Hematopoietic multipotent progenitor cell treated with erythropoietin and hydrocortisone succinate and interleukin-3 and kit ligand, for 8 days (in vitro differentiated cells): ENCODE results near the gene COL26A1.
"Not testable (repeated sequence)": the region's sequence is repeated elsewhere in the genome, so short reads cannot be mapped to it uniquely, and the experiment has no call there.

Source experiments
- DNase-seq: peaks from one replicate; pipeline ENCODE4 v3.0.0-alpha.2; 2015

Gene COL26A1

DNA sequence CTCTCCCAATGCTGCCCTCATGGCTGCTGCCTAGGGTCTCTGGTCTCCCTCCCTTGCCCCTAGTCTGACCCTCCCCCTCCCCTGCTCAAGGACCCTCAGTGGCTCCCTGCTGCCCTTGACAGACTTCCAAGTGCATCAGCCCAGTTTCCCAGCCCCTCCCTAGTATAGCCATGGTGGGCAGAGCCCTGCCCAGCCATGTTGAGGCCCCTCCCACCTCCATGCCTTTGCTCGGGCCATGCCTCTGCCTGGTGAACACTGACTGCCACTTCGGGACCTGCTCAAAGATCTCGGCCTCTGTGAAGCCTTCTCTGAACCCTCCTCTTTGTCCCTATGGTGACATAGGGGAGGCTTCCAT is 193.2 kb downstream of the COL26A1 start:
- no peak for DNase-seq

DNA sequence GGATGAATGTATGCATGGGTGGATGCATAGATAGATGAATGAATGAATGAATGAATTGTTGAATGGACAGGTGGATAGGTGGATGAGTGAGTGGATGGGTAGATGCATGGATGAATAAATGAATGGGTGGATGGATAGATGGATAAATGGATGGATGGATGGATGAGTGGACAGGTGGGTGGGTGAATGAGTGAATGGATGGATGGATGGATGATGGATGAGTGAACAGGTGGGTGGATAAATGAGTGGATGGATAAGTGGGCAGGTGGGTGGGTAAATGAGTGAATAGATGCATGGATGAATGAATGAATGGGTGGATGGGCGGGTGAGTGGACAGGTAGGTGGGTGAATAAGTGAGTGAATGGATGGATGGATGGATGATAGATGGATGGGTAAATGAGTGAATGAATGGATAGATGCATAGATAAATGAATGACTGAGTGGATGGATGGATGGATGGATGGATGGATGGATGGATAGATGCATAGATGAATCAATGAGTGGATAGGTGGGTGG is 193.8 kb downstream of the COL26A1 start:
- no peak for DNase-seq

DNA sequence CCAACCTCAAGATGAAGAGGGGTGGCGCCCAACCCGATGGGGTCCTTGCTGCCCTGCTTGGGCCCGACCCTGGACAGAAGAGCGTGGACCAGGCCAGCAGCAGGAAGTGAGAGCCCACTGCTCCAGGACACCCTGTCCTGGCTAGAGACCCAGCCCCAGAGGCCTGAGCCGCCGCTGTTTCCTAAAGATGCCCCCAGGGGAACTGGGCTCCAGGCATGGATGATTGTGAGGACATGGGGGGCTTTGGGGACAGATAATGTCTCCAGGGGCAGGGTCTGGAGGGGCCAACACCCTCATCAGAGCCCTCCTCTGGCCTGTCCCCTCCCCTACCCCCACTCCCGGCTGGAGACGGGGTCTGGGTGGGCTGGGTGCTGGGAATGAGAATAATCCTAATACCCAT is 194.7 kb downstream of the COL26A1 start:
- DNase-seq: no peak

DNA sequence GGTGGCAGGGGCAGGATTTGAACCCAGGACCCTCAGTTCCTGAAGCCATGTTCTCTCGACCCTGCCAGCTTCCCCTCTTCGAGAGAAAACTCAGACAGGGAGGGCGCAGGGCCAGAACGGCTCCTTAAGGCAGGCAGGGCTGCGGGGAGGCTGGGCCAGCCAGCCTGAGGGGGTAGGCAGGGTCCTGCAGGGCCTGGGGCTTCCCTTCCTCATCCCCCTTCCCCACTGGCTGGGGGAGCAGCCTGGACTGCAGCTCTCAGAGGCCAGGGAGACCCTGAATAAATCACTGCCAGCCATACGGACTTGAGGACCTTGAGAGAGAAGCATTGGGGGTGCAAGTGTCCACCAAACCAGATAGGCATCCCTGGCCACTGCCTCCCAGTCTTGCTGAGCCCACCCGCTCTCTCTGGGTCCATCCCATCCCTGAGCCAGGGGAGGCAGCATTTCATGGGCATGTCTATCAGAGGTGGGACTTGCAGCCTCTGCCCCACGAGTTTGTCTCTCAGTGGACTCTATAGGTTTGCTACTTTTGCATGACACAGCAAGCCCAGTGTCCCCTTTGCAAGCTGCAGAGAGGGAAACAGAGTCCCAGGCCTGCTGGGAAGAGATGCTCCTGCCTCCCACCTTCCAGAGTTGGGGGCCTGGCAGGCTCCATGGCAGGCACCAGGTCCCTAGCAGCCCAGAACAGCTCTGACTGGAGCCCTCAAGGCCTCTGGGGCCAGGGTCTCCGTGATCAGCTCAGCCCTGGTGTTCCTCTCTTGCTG is 195.5 kb downstream of the COL26A1 start:
- DNase-seq: no peak

DNA sequence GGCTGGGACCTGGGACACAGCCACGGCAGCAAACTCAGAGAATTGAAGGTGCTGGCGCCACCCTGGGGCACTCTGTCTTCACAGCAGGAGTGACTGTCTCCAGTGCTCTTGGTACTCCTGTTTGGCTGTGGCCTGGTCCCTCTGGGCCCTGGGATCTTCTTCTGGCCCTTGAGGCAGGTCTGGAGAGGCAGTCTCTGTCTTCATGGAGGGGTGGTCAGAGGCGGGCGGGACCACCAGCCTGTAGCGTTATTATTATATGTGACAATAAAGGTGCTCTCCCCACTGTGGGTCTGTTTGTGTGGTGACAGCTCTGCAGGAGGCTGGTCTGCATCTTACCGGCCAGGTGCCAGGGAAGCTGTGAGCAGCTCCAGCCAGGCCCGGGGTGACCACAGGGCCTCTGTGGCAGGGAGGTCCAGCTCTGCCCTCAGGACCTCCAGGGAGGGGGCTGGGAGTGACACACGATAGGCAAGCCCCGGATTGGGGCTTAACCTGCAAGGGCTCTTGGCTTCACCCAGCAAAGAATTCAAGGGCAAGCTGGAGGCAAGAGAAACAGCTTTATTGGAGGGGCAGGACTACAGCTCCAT is 196.2 kb downstream of the COL26A1 start:
- DNase-seq: no peak

DNA sequence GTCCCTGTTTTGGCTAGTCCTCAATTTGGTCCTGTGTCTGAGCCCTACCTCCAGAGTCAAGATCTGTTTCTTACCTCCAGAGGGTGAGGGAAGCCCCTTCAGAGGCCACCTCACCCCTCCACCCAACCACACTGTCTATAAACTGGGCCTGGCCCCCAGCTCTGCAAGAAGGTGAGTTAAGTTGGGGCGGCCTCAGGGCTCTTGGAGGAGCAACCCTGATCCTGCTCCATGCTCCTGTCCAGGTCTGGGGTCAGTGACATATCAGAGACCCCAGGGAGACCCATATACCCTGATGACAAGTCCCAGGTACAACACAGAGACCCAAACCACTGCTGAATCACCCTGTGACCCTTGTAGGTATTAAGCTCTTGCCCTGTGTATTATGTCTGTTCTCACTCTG is 196.9 kb downstream of the COL26A1 start:
- DNase-seq: no peak

DNA sequence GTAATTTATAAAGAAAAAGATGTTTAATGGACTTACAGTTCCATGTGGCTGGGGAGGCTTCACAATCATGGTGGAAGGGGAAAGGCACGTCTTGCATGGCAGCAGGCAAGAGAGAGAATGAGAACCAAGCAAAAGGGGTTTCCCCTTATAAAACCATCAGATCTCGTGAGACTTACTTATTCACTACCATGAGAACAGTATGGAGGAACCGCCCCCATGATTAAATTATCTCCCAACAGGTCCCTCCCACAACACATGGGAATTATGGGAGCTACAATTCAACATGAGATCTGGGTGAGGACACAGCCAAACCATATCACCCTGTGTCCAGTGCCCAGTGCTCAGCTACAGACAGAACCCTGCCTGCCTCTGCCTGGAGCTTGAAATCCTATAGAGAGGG is 197.3 kb downstream of the COL26A1 start:
- DNase-seq: not testable (repeated sequence)

DNA sequence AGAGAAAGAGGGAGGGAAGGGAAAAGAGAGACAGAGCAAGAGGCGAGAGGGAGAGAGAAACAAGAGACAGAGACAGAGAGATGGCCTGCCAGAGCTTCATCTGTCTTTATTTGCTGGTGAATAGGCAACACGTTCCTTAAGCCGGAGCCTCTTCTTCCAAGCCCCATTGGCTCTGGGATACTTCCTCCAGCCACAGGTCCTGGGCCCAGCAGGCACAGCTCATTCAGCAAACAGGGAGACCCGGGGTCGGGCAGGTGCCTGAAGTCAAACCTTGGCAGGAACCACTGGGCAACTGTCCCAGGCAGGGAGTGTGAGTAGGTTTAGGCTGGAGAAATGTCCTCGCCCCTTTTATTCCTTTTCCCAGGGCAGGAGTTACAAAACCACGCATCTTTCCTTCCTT is 198.2 kb downstream of the COL26A1 start:
- DNase-seq: no peak

DNA sequence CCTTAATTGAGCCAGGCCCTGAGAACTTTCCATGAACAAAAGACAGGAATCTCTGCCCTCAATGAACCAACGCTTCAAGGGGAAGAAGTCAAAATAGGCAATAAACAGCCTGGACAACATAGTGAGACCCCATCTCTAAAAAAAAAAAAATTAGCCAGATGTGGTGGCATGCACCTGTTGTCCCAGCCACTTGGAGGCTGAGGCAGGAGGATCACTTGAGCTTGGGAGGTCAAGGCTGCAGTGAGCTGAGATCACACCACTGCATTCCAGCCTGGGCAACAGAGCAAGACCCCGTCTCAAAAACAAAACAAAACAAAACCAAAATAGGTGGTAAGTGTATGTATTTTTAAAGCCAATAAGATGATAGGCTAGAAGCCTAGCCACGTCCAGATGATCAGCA is 198.6 kb downstream of the COL26A1 start:
- DNase-seq: not testable (repeated sequence)

DNA sequence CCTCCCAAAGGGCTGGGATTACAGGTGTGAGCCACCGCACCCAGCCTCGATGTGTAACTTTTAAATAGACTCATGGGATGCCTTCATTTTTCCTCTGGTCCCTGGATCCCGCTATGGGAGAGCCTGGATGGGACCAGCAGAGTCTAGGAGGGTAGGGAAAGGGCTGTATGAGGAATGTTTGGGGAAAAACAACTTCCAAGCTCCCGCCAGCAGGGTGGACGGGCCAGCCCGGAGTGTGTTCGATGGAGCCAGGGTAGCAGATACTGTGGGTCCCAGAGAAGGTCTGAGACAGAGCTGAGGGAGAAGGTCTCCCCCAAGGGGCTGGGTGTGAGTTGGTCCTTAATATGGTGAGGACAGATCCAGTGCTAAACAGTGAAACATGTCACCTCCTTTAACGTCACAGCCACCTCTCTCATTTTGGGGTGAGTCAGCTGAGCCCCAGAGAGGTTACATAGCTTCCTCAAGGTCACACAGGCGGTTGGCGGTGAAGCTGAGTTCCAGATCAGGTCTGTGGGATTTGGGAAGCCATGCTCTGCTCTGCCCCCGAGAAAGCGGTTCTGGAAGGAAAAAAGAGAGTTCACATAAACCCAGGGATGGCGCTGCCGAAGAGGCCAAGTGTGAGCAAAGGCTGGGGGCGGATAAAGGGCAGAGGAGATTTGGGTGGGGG is 200.0 kb downstream of the COL26A1 start:
- no peak for DNase-seq

DNA sequence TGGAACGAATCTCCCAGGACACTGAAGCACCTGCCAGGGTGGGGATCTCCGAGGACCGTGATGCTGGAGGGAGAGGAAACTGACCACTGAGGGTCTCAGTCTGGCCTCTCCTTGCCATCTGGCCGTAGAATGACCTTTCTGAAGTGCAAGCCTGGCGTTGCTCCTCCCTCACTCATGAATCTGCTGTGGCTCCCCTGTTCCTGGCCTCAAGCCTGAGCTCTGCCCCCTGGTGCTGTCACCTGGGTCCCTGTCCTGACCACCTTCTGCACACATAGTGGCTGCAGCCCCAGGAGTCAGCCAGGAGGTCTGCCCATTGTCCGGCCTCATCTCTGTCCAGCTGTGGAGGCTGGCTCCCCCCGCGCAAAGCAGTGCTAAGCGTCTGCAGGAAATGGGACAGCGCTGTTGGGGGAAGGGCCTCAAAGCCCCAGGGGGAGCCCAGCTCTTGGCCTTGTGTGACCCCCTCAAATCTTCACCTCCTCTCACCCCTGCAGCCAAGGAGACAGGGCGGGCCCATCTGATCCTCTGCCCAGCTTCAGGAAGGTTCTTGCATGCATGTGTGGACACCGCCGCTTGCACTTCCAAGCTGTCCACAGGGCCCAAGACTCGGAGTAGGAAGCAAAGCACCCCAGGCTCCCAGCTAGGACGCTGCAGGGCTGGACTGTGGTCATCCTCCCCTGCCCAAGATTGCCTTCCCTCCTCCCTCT is 200.7 kb downstream of the COL26A1 start:
- DNase-seq: no peak

DNA sequence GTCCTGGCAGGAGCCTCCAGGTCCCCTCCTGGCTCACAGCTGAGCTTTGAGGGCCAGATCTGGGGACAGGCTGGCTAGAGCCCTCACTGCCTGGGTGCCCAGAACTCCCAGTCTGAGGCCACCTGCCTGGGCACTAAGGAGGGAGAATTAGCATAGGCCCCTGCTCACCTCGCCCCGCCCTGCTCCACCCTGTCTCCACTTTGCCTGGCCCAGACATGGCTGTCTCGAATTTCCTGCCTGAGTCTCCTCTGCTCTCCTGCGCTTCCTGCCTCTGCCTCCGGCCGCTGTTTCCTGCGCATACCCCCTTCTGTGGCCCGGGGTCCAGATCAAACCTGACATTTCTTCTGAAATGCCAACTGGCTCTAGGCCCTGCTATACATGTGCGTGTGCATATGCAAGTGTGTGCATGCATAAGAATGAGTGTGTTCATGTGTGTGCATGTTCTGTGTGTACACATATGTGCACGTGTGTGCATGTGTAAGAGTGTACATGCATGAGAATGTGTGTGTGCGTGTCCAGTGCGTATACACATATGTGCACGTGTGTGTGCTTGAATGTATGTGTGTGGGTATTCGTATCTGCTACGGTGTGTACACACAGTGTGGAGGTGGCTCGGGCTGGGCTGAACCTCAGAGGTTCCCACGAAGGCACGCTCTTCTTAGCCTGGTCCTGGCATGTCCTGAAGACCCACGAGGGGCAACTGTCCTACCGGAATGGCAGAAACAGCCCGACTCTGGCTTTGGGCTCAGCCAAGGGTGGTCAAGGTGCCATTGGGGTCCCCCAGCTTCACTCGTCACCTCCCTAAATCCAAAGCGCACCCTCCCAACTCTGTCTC is 201.5 kb downstream of the COL26A1 start:
- DNase-seq: no peak

DNA sequence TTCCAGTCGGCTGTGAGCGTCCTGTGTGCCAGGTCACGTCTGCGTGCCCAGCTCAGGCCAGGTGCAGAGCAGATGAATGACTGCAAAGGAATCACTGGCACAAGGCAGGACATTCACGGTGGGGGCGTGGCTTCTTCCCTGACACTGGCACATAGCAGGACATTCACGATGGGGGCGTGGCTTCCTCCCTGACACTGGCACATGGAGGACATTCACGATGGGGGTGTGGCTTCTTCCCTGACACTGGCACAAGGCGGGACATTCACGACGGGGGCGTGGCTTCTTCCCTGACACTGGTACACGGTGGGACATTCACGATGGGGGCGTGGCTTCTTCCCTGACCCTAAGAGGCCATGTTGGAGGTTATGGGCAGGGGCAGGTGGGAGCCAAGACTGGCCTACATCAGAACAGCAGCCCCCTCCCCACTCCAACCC is 202.1 kb downstream of the COL26A1 start:
- DNase-seq: peak; percentile 47

DNA sequence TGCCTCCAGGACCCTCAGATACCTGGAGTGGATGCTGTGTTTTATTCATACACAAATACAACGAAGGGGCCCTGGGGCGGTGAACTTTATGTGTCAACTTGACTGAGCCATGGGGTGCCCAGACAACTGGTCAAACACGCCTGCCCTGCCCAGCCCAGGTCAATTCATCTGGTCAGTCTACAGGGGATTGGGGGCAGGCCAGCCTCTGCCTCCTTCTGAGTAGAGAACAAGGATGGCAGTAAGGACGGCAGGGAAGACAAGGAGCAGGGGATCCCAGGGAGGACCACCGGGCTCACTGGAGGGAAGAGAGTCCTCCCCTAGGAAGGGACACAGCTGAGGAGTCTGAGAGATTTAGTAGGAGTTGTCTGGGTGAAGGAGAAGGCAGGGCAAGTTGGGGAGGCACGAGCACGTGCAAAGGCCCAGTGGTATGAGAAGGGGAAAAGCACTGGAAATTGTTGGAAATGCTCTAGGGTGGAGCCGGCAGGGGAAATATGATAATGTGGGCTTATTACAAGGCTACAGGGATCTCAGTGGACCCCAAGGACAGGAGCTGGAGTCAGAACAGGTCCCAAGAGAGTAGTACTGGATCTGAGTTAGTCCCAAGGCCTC is 203.0 kb downstream of the COL26A1 start:
- no peak for DNase-seq

DNA sequence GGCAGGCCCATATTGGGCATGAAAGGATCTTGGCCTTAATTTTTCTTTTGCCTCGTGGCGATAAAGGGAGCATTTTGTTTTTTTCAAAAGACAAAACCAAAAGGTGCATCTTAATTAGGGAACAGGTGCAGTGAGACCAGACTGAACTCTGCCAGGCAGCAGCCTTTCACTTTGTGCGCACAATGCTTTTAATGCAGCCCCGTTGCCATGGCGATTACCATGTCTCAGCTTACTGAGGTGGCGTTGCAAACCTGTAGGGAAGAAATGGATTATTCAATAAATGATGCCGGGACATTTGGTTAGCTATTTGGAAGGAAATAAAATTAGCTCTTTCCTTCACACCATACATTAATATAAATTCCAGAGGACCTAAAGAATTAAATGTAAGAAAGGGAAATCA is 204.6 kb downstream of the COL26A1 start:
- no peak for DNase-seq

DNA sequence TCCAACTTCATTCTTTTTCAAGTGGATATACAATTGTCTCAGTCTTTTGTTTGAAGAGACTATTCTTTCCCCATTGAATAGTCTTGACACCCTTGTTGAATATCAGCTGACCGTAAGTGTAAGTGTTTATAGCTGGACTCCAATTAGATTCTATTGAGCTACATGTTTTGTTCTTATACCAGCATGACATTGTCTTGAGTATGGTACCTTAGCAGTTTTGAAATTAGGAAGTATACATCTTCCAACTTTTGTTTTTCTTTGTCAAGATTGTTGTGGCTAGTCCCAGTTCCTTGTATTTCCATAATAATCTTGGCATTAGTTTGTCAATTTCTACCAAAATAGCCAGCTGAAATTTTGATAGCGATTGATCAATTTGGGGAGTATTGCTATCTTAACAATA is 209.5 kb downstream of the COL26A1 start:
- DNase-seq: no peak

DNA sequence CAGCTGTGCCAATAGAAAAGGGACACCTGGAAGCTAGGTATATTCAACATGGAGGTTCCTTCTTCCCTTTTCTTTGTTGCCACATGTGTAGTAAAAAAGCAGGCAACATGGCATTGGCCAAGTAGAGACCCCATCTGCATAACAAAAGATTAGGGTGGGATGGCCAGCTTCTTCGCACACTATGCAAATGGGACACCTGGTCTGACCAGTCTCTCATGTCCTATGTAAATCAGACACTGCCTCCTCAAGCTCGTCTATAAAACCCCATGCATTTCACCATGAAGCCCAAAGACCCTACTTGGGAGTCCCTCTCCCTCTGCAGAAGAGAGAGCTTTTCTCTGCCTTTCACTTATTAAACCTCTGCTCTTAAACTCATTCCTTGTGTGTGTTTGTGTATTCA is 212.5 kb downstream of the COL26A1 start:
- no peak for DNase-seq

DNA sequence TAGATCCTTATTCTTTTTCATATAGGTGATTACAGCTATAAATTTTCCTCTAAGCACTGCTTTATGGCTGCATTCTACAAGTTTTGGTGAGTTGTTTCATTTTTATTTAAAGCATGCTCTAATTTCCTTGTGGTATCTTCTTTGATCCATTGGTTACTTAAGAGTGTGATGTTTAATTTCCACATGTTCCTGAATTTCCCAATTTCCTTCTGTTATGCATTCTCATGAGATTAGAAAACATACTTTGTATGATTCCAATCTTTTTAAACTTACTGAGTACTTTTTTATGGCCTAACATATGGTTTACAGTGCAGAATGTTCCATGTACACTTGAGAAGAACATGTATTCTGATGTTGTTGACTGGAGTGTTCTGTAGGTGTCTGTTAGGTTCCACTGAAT is 213.0 kb downstream of the COL26A1 start:
- no peak for DNase-seq

DNA sequence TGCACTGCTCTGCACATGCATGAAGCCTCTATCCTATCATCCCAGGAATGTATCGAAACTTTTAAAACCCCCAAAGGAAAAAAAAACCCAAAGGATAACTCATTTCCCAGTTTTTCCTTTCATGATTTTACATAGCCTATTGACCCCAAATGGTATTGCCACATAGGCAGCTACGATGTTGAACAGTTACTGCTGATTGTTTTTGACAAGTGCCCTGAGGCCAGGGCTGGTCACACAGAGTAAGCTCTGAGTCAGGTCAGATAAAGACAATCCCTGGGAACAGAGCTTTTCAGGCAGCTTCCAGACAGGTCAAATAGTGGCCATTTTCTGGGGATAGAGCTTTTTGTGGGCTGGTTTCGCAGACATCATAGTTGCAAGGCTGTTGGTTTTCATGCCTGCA is 214.3 kb downstream of the COL26A1 start:
- DNase-seq: no peak

DNA sequence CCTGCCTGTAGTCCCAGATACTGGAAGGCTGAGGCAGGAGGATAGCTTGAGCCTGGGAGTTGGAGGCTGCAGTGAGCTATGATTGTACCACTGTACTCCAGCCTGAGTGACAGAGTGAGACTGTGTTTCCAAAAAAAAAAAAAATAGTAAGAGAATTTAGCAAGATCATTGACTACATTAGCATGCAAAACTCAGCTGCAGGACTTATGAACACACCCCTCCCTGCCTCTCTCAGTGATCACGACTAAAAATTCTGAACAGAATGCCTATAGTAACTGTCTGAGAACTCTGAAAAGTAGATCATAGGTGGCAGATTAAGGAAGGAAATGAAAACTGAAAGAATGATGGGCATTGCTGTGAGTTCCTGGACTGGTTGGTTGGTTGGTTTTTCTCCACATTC is 215.9 kb downstream of the COL26A1 start:
- DNase-seq: no peak

DNA sequence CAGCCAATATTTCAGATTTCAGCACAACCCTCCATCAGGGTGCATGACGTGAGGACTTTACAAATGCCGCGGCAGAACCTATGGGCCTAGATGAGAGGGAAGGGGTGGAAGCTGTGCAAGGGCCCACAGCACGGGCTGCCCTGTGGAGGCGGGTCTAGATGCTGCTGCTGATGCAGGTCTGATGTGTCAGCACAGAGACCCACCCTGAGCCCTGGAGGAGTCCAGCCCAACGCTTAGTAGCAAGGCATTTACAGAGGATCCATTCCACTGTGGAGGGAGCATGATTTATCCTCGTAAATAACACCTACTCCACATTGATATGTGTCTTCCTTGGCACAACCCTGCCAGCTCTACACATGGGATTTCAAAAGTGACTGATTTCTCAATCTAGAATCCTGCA is 217.9 kb downstream of the COL26A1 start:
- no peak for DNase-seq

DNA sequence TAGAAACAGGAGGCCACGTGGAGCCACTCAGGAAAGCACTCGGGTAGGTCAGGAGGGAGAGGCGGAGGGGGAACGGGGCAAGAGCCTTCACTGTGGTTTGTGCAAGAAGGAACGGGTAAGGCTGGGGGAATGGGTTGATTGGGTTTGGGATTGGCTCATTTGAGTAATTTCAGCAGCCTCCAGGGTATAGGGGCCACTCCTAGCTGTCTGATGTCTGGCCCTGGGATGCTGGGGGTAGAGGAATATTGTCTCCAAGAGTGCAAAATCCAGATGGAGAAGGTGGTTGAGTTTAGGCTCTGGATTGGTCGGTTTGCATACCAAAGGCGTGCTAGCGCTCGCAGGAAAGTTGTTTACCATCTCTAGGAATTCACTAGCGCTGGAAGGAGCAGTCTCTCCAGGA is 219.2 kb downstream of the COL26A1 start:
- no peak for DNase-seq
